GM12873 (cell line): ENCODE data around the gene SLC22A23.

Experiments
- TF ChIP-seq, protein P1 (sequence below): IDR thresholded peaks from 2 replicates; pipeline ENCODE4 v1.5.1; 2012; ENCODE audit warnings: low read depth, mild to moderate bottlenecking, moderate library complexity, low read length, control low read depth; ENCODE audit not compliant: insufficient read depth; ENCODE audit errors: missing control alignments

Gene SLC22A23

GRCh38 chr6:3371222-3371949 lies 85.5 kb downstream of the SLC22A23 start:
- TF ChIP-seq, protein P1, sequence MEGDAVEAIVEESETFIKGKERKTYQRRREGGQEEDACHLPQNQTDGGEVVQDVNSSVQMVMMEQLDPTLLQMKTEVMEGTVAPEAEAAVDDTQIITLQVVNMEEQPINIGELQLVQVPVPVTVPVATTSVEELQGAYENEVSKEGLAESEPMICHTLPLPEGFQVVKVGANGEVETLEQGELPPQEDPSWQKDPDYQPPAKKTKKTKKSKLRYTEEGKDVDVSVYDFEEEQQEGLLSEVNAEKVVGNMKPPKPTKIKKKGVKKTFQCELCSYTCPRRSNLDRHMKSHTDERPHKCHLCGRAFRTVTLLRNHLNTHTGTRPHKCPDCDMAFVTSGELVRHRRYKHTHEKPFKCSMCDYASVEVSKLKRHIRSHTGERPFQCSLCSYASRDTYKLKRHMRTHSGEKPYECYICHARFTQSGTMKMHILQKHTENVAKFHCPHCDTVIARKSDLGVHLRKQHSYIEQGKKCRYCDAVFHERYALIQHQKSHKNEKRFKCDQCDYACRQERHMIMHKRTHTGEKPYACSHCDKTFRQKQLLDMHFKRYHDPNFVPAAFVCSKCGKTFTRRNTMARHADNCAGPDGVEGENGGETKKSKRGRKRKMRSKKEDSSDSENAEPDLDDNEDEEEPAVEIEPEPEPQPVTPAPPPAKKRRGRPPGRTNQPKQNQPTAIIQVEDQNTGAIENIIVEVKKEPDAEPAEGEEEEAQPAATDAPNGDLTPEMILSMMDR = no peak

- TF ChIP-seq, protein P1 = no peak
These were observed 86.3 kb downstream of the SLC22A23 start for GRCh38 chr6:3370361-3371221.

- TF ChIP-seq, protein P1 = no peak
These were observed 86.9 kb downstream of the SLC22A23 start for GRCh38 chr6:3369985-3370360.

- TF ChIP-seq, protein P1 = no peak
These were observed 88.2 kb downstream of the SLC22A23 start for GRCh38 chr6:3368685-3369084.

GRCh38 chr6:3367630-3368029 lies 89.2 kb downstream of the SLC22A23 start:
- TF ChIP-seq, protein P1 = no peak

GRCh38 chr6:3366596-3367413 lies 90.0 kb downstream of the SLC22A23 start:
- TF ChIP-seq, protein P1 = no peak
